Hematopoietic multipotent progenitor cell treated with erythropoietin and hydrocortisone succinate and interleukin-3 and kit ligand, for 6 days (in vitro differentiated cells): ENCODE measurements around the gene NUDT3.

Experiments
- DNase-seq: peaks from one replicate; pipeline ENCODE4 v3.0.0-alpha.2; 2015

The NUDT3 gene

GRCh38 chr6:34318499-34319470, 73.7 kb downstream of the NUDT3 start:
- DNase-seq, result peak; percentile 60

GRCh38 chr6:34317882-34318498, 74.5 kb downstream of the NUDT3 start:
- DNase-seq, result no peak

DNA sequence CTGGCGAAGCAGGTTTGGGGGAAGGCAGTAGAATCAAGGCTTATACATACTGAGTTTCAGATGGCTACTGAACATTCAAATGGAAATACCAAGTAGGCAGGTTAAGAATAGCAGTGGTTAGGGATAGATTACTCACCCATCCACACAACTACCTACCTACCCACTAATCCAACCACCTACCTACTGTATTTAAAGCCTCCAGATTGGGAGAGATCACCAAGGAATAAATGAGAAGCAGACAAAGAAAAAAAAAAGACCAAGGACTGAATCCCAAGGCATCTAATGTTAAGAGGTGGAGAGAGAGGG, 75.3 kb downstream of the NUDT3 start:
- no peak for DNase-seq

GRCh38 chr6:34316431-34317171, 75.9 kb downstream of the NUDT3 start:
- no peak for DNase-seq

DNA sequence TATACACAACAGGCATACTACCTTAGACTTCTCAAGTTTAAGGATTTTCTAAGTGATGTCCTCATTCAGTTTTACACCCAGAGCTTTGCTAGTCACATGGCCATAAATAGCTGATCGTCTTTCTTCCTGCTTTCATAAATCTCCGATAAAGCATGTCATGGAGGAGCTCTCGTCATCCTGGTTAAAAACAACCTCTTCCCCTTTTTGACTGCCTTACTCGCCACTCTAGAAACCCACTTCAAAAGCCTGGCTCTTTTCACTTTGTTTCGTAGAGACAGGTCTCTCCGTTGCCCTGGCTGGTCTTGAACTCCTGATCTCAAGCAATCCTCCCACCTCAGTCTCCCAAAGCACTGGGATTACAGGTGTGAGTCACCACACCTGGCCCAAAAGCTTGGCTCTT, 76.7 kb downstream of the NUDT3 start:
- peak; percentile 75 for DNase-seq

DNA sequence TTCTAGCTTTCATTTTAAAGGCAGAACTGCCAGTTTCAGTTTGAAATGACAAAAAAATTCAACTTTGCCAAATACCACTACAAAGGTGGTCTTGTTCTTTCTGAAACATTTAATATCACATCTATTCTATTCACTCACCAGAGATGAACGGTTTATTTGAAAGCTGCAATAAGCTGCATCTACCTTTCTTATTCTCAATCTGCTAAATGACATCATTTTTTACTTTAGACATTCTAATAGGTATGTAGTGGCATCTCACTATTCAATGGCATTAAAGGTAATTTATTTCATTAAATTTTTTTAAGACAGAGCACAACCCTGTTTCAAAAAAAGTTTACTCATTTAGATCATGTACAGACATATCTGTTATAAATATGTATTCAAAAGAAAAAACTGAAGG, 77.2 kb downstream of the NUDT3 start:
- no peak for DNase-seq

- no peak for DNase-seq
Measured at GRCh38 chr6:34312259-34312658, 80.2 kb downstream of the NUDT3 start.

DNA sequence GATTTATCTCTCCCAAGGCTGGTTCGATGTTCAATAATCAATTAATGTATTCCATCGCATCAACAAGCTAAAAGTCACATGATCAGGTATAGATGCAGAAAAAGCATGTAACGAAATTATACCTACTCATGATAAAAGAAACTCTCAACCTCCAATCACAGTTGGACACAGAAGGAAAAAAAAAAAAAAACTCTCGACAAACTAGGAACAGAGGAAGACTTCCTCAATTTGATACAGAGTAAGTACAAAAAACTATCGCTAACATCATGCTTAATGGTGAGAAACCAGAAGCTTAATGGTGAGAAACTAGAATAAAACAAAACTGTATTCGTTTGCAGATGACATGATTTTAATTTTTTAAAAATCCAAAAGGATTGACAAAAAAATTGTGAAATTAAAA, 81.7 kb downstream of the NUDT3 start:
- no peak for DNase-seq

DNA sequence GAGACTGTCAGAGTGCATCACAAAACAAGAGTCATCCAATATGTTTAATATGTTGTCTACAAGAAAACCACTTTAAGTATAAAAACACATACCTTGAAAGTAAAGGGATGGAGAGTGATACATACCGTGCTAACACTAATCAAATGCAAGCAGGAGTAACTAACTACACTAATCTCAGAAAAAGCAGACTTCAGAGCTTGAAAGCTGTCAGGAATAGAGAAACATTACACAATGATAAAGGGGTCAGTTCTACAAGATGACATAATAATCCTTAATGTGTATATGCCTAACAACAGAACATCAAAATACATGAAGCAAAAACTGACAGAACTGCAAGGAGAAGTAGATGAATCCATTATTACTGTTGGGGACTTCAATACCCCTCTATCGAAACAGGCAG, 84.0 kb downstream of the NUDT3 start:
- DNase-seq, result no peak

- no peak for DNase-seq
Measured at GRCh38 chr6:34305982-34306708, 86.3 kb downstream of the NUDT3 start.

GRCh38 chr6:34305497-34305896, 87.0 kb downstream of the NUDT3 start:
- DNase-seq, result no peak

DNA sequence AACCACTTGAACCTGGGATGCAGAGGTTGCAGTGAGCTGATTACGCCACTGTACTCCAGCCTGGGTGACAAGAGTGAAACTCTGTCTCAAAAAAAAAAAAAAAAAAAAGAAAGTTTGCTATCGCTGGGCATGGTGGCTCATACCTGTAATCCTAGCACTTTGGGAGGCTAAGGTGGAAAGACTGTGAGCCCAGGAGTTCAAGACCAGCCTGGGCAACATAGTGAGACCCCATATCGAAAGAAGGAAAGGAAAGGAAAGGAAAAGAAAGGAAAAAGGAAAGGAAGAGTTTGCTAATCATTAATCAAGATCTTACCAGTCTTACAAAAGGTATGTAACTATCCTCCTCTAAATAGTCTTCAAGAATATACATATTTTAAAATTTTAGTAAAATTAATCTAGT, 88.3 kb downstream of the NUDT3 start:
- DNase-seq, result no peak

DNA sequence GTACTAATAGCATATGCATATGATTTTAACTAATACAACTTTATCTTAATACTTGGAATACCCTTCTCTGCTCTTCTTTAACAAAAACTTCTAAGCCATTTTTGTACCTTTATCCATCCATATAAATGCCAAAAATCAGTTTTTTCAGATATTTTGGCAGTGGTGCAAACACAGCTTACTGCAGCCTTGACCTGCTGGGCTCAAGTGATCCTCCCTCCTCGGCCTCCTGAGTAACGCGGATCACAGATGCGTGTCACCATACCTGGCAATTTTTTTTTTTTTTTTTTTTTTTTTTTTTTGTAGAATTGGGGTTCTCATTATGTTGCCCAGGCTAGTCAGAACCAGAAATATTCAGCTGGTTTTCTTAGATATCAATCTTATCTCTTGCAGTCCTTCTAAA, 89.5 kb downstream of the NUDT3 start:
- DNase-seq, result no peak

GRCh38 chr6:34301408-34301807, 91.1 kb downstream of the NUDT3 start:
- DNase-seq, result no peak

DNA sequence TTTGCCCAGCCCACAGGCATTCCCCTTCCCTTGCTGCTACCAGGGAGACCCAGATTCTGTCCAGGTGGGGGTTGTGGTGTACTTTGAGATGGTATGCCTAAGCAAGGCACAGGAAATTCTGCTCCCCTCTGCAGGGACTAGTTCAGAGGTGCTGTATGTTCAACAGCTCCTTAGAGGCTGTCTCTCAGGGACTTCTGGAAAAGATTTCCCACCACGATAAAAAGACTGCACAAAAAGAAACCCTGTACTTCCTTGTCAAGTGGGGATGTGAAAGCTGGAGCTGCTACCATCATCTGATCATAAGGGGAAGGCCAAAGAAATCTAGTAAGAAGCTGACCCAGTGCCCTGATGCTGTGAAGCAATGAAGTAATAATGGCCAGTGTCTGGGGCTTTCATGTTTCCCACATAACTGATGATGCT, 92.1 kb downstream of the NUDT3 start:
- no peak for DNase-seq

DNA sequence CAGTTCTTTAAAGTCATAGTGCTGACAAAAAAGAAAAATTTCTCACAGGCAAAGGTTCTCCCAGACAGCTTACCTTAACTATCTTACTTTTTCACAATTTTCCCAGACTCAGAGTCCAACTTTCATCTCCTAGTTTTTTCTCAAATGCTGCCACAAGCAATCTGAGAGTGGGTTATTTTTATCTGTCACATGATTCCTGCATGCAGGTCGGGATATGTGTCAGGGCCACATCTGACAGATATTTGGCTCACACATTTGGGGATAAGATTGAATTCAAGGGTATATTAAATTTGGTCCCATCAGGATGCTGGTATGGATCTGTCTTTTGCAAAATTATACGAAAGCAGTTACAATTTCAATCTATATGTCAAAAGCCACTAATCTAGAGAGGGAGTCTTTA, 93.5 kb downstream of the NUDT3 start:
- DNase-seq, result no peak

- peak; percentile 28 for DNase-seq
Measured at GRCh38 chr6:34295721-34296120, 96.7 kb downstream of the NUDT3 start.

DNA sequence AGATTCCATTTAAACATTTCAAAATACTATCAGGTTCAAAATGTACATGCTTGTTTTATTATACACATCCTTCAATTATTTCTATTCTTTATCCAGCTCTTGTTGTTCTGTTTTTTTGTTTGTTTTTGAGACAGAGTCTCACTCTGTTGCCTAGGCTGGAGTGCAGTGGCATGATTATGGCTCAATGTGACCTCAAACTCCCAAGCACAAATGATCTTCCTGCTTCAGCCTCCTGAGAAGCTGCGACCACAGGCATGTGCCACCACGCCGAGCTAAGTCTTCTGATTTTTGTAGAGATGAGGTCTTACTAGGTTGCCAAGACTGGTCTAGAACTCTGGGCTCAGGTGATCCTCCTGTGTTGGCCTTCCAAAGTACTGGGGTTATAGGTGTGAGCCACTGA, 99.5 kb downstream of the NUDT3 start:
- no peak for DNase-seq

- no peak for DNase-seq
Measured at GRCh38 chr6:34289137-34289536, 103.3 kb downstream of the NUDT3 start.

GRCh38 chr6:34288581-34288980, 103.9 kb downstream of the NUDT3 start:
- DNase-seq, result no peak

- DNase-seq, result no peak
Measured at GRCh38 chr6:34285448-34286164, 106.9 kb downstream of the NUDT3 start.
